ENCODE results near the gene GAL3ST1.
A peak's percentile ranks its signal among the peaks of the same experiment; 100 is the strongest.
"Not testable (repeated sequence)": the region's sequence is repeated elsewhere in the genome, so short reads cannot be mapped to it uniquely, and the experiment has no call there.

Gene GAL3ST1

DNA sequence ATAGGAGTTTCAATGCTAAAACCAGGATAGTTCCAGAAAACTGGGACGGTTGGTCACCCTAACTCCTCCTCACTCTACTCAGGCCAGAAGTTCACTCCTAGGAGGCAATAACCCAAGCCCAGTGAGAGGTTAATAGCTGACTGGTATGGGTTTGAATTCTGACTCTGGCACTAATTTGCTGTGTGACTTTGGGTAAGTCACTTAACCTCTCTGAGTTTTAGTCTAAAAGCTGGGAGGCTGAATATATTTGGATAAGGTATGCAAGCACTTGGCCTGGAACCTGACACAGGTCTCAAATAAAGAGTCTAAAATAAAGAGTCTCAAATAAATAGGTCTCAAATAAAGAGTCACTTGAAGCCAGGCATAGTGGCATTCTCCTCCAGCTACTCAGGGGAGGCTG lies 21.7 kb downstream of the GAL3ST1 start:
- Histone ChIP-seq H3K27me3 (ENCODE audit: control insufficient read depth, insufficient read depth, low read length) (peaks cover 5% of the 10 kb centered on the region; the same call in 1 of the 2 replicates), H3K9ac (ENCODE audit: low read length) (no peak overlapping the region), H3K27ac (ENCODE audit: low read depth, low read length) (no peak overlapping the region), H3K36me3 (ENCODE audit: control insufficient read depth, insufficient read depth, low read length) (no peaks in the 10 kb centered on the region), H3K9me3 (ENCODE audit: control insufficient read depth, insufficient read depth, low read depth, low read length) (no peaks in the 10 kb centered on the region), H3K4me1 (ENCODE audit: control insufficient read depth, insufficient read depth, low read length) (no peaks in the 10 kb centered on the region), H3K4me3 (ENCODE audit: low read depth, low read length) (no peak overlapping the region)

DNA sequence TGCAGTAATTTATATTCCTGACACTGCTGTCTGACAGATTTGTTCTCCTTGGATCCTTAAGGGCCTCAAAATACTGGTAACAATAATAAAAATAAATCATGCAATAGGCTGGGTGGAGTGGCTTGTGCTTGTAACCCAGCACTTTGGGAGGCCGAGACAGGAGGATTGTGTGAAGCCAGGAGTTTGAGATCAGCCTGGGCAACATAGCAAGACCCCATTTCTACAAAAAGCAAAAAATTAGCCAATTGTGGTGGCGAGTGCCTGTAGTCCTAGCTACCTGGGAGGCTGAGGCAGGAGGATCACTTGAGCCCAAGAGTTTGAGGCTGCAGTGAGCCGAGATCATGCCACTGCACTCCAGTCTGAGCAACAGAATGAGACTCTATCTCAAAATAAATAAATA lies 22.7 kb downstream of the GAL3ST1 start:
- H3K27me3 ChIP-seq (ENCODE audit: control insufficient read depth, insufficient read depth, low read length) = not testable (repeated sequence)

DNA sequence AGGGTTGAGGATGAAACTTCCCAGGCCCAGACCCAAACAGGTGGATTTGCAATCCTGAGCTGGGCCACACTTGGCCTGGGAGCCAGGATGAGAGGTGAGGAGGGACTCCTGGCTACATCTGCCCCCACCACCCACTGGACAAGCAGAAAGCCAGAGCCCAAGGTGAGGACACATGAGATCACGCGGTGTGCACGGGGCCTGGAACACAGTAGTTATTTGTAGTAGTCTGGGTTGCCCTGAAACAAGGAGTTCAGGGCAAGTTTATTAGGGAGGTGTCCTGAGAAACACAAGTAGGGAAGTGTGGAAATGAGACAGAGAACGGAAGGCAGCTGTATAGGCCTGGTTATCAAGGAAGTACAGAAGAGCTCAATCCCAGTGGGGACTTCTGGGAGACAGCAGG lies 27.3 kb downstream of the GAL3ST1 start:
- no peaks in the 10 kb centered on the region for H3K36me3 ChIP-seq (ENCODE audit: control insufficient read depth, insufficient read depth, low read length)
- H3K4me1 ChIP-seq (ENCODE audit: control insufficient read depth, insufficient read depth, low read length) = peaks cover 6% of the 10 kb centered on the region
- H3K27me3 ChIP-seq (ENCODE audit: control insufficient read depth, insufficient read depth, low read length) = peaks cover 34% of the 10 kb centered on the region
- no peak overlapping the region for H3K27ac ChIP-seq (ENCODE audit: low read depth, low read length)
- H3K9me3 ChIP-seq (ENCODE audit: control insufficient read depth, insufficient read depth, low read depth, low read length) = no peaks in the 10 kb centered on the region
- H3K4me3 ChIP-seq (ENCODE audit: low read depth, low read length) = no peak overlapping the region
- no peak overlapping the region for H3K9ac ChIP-seq (ENCODE audit: low read length)

More for the DNA sequence above, 22.7 kb downstream of the GAL3ST1 start:
- not testable (repeated sequence) for H3K4me3 ChIP-seq (ENCODE audit: low read depth, low read length); H3K4me1 ChIP-seq (ENCODE audit: control insufficient read depth, insufficient read depth, low read length); H3K27ac ChIP-seq (ENCODE audit: low read depth, low read length); H3K36me3 ChIP-seq (ENCODE audit: control insufficient read depth, insufficient read depth, low read length); H3K9ac ChIP-seq (ENCODE audit: low read length); H3K9me3 ChIP-seq (ENCODE audit: control insufficient read depth, insufficient read depth, low read depth, low read length)

- H3K4me1 ChIP-seq (ENCODE audit: control insufficient read depth, insufficient read depth, low read length) = peaks cover 9% of the 10 kb centered on the region
- H3K36me3 ChIP-seq (ENCODE audit: control insufficient read depth, insufficient read depth, low read length) = no peaks in the 10 kb centered on the region
- peaks cover 38% of the 10 kb centered on the region for H3K27me3 ChIP-seq (ENCODE audit: control insufficient read depth, insufficient read depth, low read length)
- no peaks in the 10 kb centered on the region for H3K9me3 ChIP-seq (ENCODE audit: control insufficient read depth, insufficient read depth, low read depth, low read length)
- no peak within 1 kb of the TSS for H3K27ac ChIP-seq (ENCODE audit: low read depth, low read length)
- H3K9ac ChIP-seq (ENCODE audit: low read length) = no peak within 1 kb of the TSS
- no peak within 1 kb of the TSS for H3K4me3 ChIP-seq (ENCODE audit: low read depth, low read length)
Measured at GRCh38 chr22:30546616-30547015, 27.8 kb downstream of the GAL3ST1 start, which contains the start of gene SEC14L6. Gene SEC14L6 (minus strand): TSS chr22:30546741. CDS start chr22:30546682, 59 bp downstream.

DNA sequence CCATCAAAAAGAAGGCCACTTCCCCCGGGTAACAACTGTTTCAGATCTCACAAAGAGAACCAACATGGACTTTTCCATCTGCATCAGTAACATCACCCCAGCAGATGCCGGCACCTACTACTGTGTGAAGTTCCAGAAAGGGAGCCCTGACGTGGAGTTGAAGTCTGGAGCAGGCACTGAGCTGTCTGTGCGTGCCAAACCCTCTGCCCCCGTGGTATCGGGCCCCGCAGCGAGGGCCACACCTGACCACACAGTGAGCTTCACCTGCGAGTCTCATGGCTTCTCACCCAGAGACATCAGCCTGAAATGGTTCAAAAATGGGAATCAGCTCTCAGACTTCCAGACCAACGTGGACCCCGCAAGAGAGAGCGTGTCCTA lies 31.7 kb downstream of the GAL3ST1 start:
- Histone ChIP-seq H3K9ac (ENCODE audit: low read length) (peak overlapping the region; percentile 26), H3K4me1 (ENCODE audit: control insufficient read depth, insufficient read depth, low read length) (peaks cover 12% of the 10 kb centered on the region), H3K27me3 (ENCODE audit: control insufficient read depth, insufficient read depth, low read length) (peaks cover 37% of the 10 kb centered on the region), H3K9me3 (ENCODE audit: control insufficient read depth, insufficient read depth, low read depth, low read length) (no peaks in the 10 kb centered on the region), H3K36me3 (ENCODE audit: control insufficient read depth, insufficient read depth, low read length) (no peaks in the 10 kb centered on the region), H3K4me3 (ENCODE audit: low read depth, low read length) (peak overlapping the region; percentile 56), H3K27ac (ENCODE audit: low read depth, low read length) (no peak overlapping the region)

DNA sequence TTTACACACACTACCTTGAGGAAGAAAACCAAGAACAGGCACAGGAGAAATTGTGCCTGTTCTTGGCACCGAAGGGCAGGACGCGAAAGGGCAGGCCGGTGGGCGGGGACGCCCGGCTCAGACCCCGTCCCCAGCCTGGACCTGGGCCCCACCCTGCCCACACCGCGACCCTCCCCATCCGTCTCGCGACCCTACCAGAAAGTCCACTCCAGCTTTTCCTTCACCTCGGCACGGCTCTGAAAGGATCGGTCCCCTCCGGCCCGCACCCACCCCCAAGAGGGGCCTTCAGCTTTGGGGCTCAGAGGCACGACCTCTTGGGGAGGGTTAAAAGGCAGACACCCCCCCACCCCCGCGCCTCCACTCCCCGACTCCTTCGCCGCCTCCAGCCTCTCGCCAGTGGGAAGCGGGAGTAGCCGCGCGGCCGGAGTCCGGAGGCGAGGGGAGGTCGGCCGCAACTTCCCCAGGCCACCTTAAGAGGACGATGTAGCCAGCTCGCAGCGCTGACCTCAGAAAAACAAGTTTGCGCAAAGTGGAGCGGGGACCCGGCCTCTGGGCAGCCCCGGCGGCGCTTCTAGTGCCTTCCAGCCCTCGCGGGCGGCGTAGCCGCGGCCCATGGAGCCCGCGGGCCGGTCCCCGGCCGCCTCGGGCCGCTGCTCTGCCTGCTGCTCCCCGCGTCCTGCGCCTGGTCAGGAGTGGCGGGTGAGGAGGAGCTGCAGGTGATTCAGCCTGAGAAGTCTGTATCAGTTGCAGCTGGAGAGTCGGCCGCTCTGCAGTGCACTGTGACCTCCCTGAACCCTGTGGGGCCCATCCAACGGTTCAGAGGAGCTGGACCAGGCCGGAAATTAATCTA lies 32.3 kb downstream of the GAL3ST1 start:
- peak overlapping the region; percentile 56 for H3K4me3 ChIP-seq (ENCODE audit: low read depth, low read length)
- peaks cover 34% of the 10 kb centered on the region for H3K27me3 ChIP-seq (ENCODE audit: control insufficient read depth, insufficient read depth, low read length)
- no peak overlapping the region for H3K27ac ChIP-seq (ENCODE audit: low read depth, low read length)
- H3K36me3 ChIP-seq (ENCODE audit: control insufficient read depth, insufficient read depth, low read length) = no peaks in the 10 kb centered on the region
- peaks cover 18% of the 10 kb centered on the region for H3K4me1 ChIP-seq (ENCODE audit: control insufficient read depth, insufficient read depth, low read length)
- H3K9ac ChIP-seq (ENCODE audit: low read length) = peak overlapping the region; percentile 26
- H3K9me3 ChIP-seq (ENCODE audit: control insufficient read depth, insufficient read depth, low read depth, low read length) = no peaks in the 10 kb centered on the region

- H3K4me3 ChIP-seq (ENCODE audit: low read depth, low read length) = peak overlapping the region; percentile 56
- H3K36me3 ChIP-seq (ENCODE audit: control insufficient read depth, insufficient read depth, low read length); H3K27ac ChIP-seq (ENCODE audit: low read depth, low read length); H3K9ac ChIP-seq (ENCODE audit: low read length); H3K9me3 ChIP-seq (ENCODE audit: control insufficient read depth, insufficient read depth, low read depth, low read length): not testable (repeated sequence)
- peaks cover 34% of the 10 kb centered on the region for H3K27me3 ChIP-seq (ENCODE audit: control insufficient read depth, insufficient read depth, low read length)
- peaks cover 20% of the 10 kb centered on the region for H3K4me1 ChIP-seq (ENCODE audit: control insufficient read depth, insufficient read depth, low read length)
Measured at GRCh38 chr22:30541511-30541910, 33.0 kb downstream of the GAL3ST1 start.

GRCh38 chr22:30539368-30539767 lies 35.1 kb downstream of the GAL3ST1 start:
- Histone ChIP-seq H3K4me1 (ENCODE audit: control insufficient read depth, insufficient read depth, low read length) (peaks cover 20% of the 10 kb centered on the region), H3K27me3 (ENCODE audit: control insufficient read depth, insufficient read depth, low read length) (peaks cover 29% of the 10 kb centered on the region), H3K9me3 (ENCODE audit: control insufficient read depth, insufficient read depth, low read depth, low read length) (no peaks in the 10 kb centered on the region), H3K9ac (ENCODE audit: low read length) (no peak overlapping the region), H3K36me3 (ENCODE audit: control insufficient read depth, insufficient read depth, low read length) (no peaks in the 10 kb centered on the region), H3K4me3 (ENCODE audit: low read depth, low read length) (no peak overlapping the region), H3K27ac (ENCODE audit: low read depth, low read length) (no peak overlapping the region)

- Histone ChIP-seq H3K9me3 (ENCODE audit: control insufficient read depth, insufficient read depth, low read depth, low read length) (no peaks in the 10 kb centered on the region), H3K4me1 (ENCODE audit: control insufficient read depth, insufficient read depth, low read length) (peaks cover 20% of the 10 kb centered on the region), H3K9ac (ENCODE audit: low read length) (no peak overlapping the region), H3K4me3 (ENCODE audit: low read depth, low read length) (no peak overlapping the region), H3K36me3 (ENCODE audit: control insufficient read depth, insufficient read depth, low read length) (no peaks in the 10 kb centered on the region), H3K27ac (ENCODE audit: low read depth, low read length) (no peak overlapping the region), H3K27me3 (ENCODE audit: control insufficient read depth, insufficient read depth, low read length) (peaks cover 18% of the 10 kb centered on the region)
Measured at GRCh38 chr22:30538280-30538679, 36.2 kb downstream of the GAL3ST1 start.

GRCh38 chr22:30537083-30537731 lies 37.3 kb downstream of the GAL3ST1 start:
- no peak overlapping the region for H3K9ac ChIP-seq (ENCODE audit: low read length)
- H3K9me3 ChIP-seq (ENCODE audit: control insufficient read depth, insufficient read depth, low read depth, low read length) = no peaks in the 10 kb centered on the region
- H3K27ac ChIP-seq (ENCODE audit: low read depth, low read length) = no peak overlapping the region
- H3K4me3 ChIP-seq (ENCODE audit: low read depth, low read length) = no peak overlapping the region
- H3K4me1 ChIP-seq (ENCODE audit: control insufficient read depth, insufficient read depth, low read length) = peaks cover 14% of the 10 kb centered on the region
- H3K27me3 ChIP-seq (ENCODE audit: control insufficient read depth, insufficient read depth, low read length) = peaks cover 7% of the 10 kb centered on the region
- no peaks in the 10 kb centered on the region for H3K36me3 ChIP-seq (ENCODE audit: control insufficient read depth, insufficient read depth, low read length)

GRCh38 chr22:30535182-30535581 lies 39.3 kb downstream of the GAL3ST1 start:
- no peak overlapping the region for H3K9ac ChIP-seq (ENCODE audit: low read length)
- no peak overlapping the region for H3K27ac ChIP-seq (ENCODE audit: low read depth, low read length)
- no peaks in the 10 kb centered on the region for H3K27me3 ChIP-seq (ENCODE audit: control insufficient read depth, insufficient read depth, low read length)
- H3K4me1 ChIP-seq (ENCODE audit: control insufficient read depth, insufficient read depth, low read length) = peaks cover 9% of the 10 kb centered on the region
- H3K9me3 ChIP-seq (ENCODE audit: control insufficient read depth, insufficient read depth, low read depth, low read length) = no peaks in the 10 kb centered on the region
- no peaks in the 10 kb centered on the region for H3K36me3 ChIP-seq (ENCODE audit: control insufficient read depth, insufficient read depth, low read length)
- H3K4me3 ChIP-seq (ENCODE audit: low read depth, low read length) = no peak overlapping the region
